ENCODE results near the gene IP6K1. TPM values are rescaled to one million over a fixed set of nuclear protein-coding genes. Genes with fewer than 3 reads are reported as not detected.

Gene IP6K1
- total RNA-seq, 1 experiment from 2014 or later, result 30.6 TPM

- ChIA-PET POLR2A (no interaction called here), CTCF (interaction anchor here (1.0 kb wide), 1 partner anchor 84 kb away, joined by 3 read pairs; no protein-coding TSS in a partner anchor), RAD21 (ENCODE audit: low non-redundant PET in 1 of 2, low total read pairs in 2 of 2, uncharacterized antibody in 2 of 2, unreplicated experiment in 2 of 2) (no interaction called here)
- no peak overlapping the region; the same call in 1 of the 2 replicates for H3K27ac ChIP-seq (ENCODE audit: low read depth, low read length)
- peaks cover 18% of the 10 kb centered on the region for H3K79me2 ChIP-seq (ENCODE audit: insufficient read depth, low read length)
- no peak overlapping the region for H2AFZ ChIP-seq (ENCODE audit: low read depth, low read length, poor library complexity, severe bottlenecking)
- no peak for ATAC-seq
- H3K27me3 ChIP-seq (ENCODE audit: insufficient read depth, low read length), result no peaks in the 10 kb centered on the region
- no peak overlapping the region for H3K9ac ChIP-seq (ENCODE audit: low read length)
- H3K9me3 ChIP-seq (ENCODE audit: control insufficient read depth in 1 of 2, insufficient read depth in 1 of 2, low read depth in 1 of 2, low read length in 2 of 2), result no peaks in the 10 kb centered on the region
- BruUV-seq (replicated peaks), result no TSS peak
- H3K9me2 ChIP-seq (ENCODE audit: insufficient read depth), result no peaks in the 10 kb centered on the region
- TF ChIP-seq EZH2 (IDR thresholded peaks at IDR 0.05) (no peak), POLR2A (IDR thresholded peaks at IDR 0.05; ENCODE audit: borderline replicate concordance, extremely low read depth, insufficient read depth, insufficient read length) (no peak), MAX (IDR thresholded peaks at IDR 0.05) (no peak), SIN3A (IDR thresholded peaks at IDR 0.05; ENCODE audit: low read depth) (no peak), EGR1 (IDR thresholded peaks at IDR 0.05; ENCODE audit: low read depth) (no peak), CTCF (IDR thresholded peaks at IDR 0.05 in 2 of 3, conservative IDR thresholded peaks at IDR 0.05 in 1 of 3; ENCODE audit: borderline replicate concordance in 1 of 3, insufficient read depth in 1 of 3, low read depth in 2 of 3, low read length in 2 of 3) (no peak), SP1 (IDR thresholded peaks at IDR 0.05; ENCODE audit: low read depth) (no peak), POLR2AphosphoS5 (IDR thresholded peaks at IDR 0.05; ENCODE audit: low read depth, low read length) (no peak)
- H3K4me1 ChIP-seq (ENCODE audit: control insufficient read depth in 1 of 2, insufficient read depth in 2 of 2, low read length in 2 of 2), result peaks cover 7 to 25% of the 10 kb centered on the region in 2 experiments; a peak in 3 of 4 replicates
- H3K4me2 ChIP-seq (ENCODE audit: low read length), result peak overlapping the region; percentile 86
- peaks cover 3 to 24% of the 10 kb centered on the region in 2 experiments; a peak in 2 of 4 replicates for H3K36me3 ChIP-seq (ENCODE audit: control insufficient read depth in 1 of 2, insufficient read depth in 2 of 2, low read length in 2 of 2)
- no peak for DNase-seq (ENCODE audit: low read depth, low spot score)
- H4K20me1 ChIP-seq (ENCODE audit: insufficient read depth), result no peaks in the 10 kb centered on the region
- intact Hi-C loops (cut with micrococcal nuclease), result loop anchor here (1.0 kb wide), 1 partner anchor 45 kb away; the partner anchor contains the start of gene APEH
- H3K4me3 ChIP-seq (replicated peaks in 1 of 2; ENCODE audit: low read depth in 1 of 2, low read length in 2 of 2), result no peak overlapping the region; a peak in 1 of 4 replicates
These were observed 67.5 kb downstream of the IP6K1 start for GRCh38 chr3:49718858-49719213.
